Neuron (in vitro differentiated cells): ENCODE data around the gene APOA4.

ENCODE experiments used
- H2AFZ ChIP-seq: one replicate; pipeline ENCODE4 v1.6.1; 2013; ENCODE audit warnings: low read depth, mild to moderate bottlenecking, inconsistent platforms, low read length, moderate library complexity
- H3K27me3 ChIP-seq: one replicate; pipeline ENCODE4 v1.6.1; 2013; ENCODE audit warnings: low read length; ENCODE audit not compliant: insufficient read depth
- H3K36me3 ChIP-seq: one replicate; pipeline ENCODE4 v1.6.1; 2013; ENCODE audit warnings: low read length; ENCODE audit not compliant: insufficient read depth
- H3K4me1 ChIP-seq: one replicate; pipeline ENCODE4 v1.6.1; 2013; ENCODE audit warnings: low read length; ENCODE audit not compliant: insufficient read depth
- H3K4me3 ChIP-seq: 2 replicates; pipeline ENCODE4 v1.5.1; 2013; ENCODE audit warnings: mild to moderate bottlenecking, low read length, moderate library complexity
- H3K9me3 ChIP-seq: one replicate; pipeline ENCODE4 v1.6.1; 2013; ENCODE audit warnings: low read length

The APOA4 gene

GRCh38 chr11:116798368-116798767 is 24.7 kb downstream of the APOA4 start:
- Histone ChIP-seq H3K4me1 (no peaks in the 10 kb centered on the region), H3K4me3 (no peak overlapping the region), H3K27me3 (no peaks in the 10 kb centered on the region), H2AFZ (no peak overlapping the region), H3K9me3 (no peaks in the 10 kb centered on the region), H3K36me3 (no peaks in the 10 kb centered on the region)

GRCh38 chr11:116797816-116798215 is 25.3 kb downstream of the APOA4 start:
- Histone ChIP-seq H3K4me1 (no peaks in the 10 kb centered on the region), H3K36me3 (no peaks in the 10 kb centered on the region), H3K9me3 (no peaks in the 10 kb centered on the region), H3K4me3 (no peak overlapping the region), H2AFZ (no peak overlapping the region), H3K27me3 (no peaks in the 10 kb centered on the region)

GRCh38 chr11:116796548-116796947 is 26.6 kb downstream of the APOA4 start:
- Histone ChIP-seq H3K4me3 (no peak overlapping the region), H3K4me1 (no peaks in the 10 kb centered on the region), H2AFZ (no peak overlapping the region)

GRCh38 chr11:116794851-116795250 is 28.3 kb downstream of the APOA4 start:
- H2AFZ ChIP-seq = no peak overlapping the region
- H3K4me3 ChIP-seq = no peak overlapping the region
- no peaks in the 10 kb centered on the region for H3K9me3 ChIP-seq
- H3K4me1 ChIP-seq = no peaks in the 10 kb centered on the region
- H3K36me3 ChIP-seq = no peaks in the 10 kb centered on the region
- H3K27me3 ChIP-seq = no peaks in the 10 kb centered on the region

More at GRCh38 chr11:116796548-116796947, 26.6 kb downstream of the APOA4 start:
- no peaks in the 10 kb centered on the region for H3K36me3 ChIP-seq
- H3K27me3 ChIP-seq = no peaks in the 10 kb centered on the region
- H3K9me3 ChIP-seq = no peaks in the 10 kb centered on the region

GRCh38 chr11:116793772-116794097 is 29.4 kb downstream of the APOA4 start:
- Histone ChIP-seq H3K27me3 (no peaks in the 10 kb centered on the region), H3K4me3 (no peak overlapping the region), H3K4me1 (no peaks in the 10 kb centered on the region), H3K36me3 (no peaks in the 10 kb centered on the region), H3K9me3 (no peaks in the 10 kb centered on the region), H2AFZ (no peak overlapping the region)

- no peaks in the 10 kb centered on the region for H3K27me3 ChIP-seq
- H3K36me3 ChIP-seq = no peaks in the 10 kb centered on the region
- no peaks in the 10 kb centered on the region for H3K9me3 ChIP-seq
- no peak overlapping the region for H3K4me3 ChIP-seq
- peaks cover 5% of the 10 kb centered on the region for H3K4me1 ChIP-seq
- H2AFZ ChIP-seq = no peak overlapping the region
Measured at GRCh38 chr11:116792869-116793771, 30.0 kb downstream of the APOA4 start.

- no peaks in the 10 kb centered on the region for H3K9me3 ChIP-seq
- no peaks in the 10 kb centered on the region for H3K36me3 ChIP-seq
- H2AFZ ChIP-seq = no peak overlapping the region
- peaks cover 7% of the 10 kb centered on the region for H3K4me1 ChIP-seq
- H3K27me3 ChIP-seq = no peaks in the 10 kb centered on the region
- H3K4me3 ChIP-seq = no peak overlapping the region
Measured at GRCh38 chr11:116792144-116792868, 30.8 kb downstream of the APOA4 start.

GRCh38 chr11:116791813-116792143 is 31.3 kb downstream of the APOA4 start, which contains the start of gene APOA5:
Gene APOA5, minus strand, starts transcription at chr11:116791879. Its CDS starts 19 bp downstream, at chr11:116791860.
- H3K4me1 ChIP-seq = peaks cover 12% of the 10 kb centered on the region
- no peak within 1 kb of the TSS for H3K4me3 ChIP-seq
- no peaks in the 10 kb centered on the region for H3K9me3 ChIP-seq
- H2AFZ ChIP-seq = peak within 1 kb of the TSS; percentile 6
- no peaks in the 10 kb centered on the region for H3K27me3 ChIP-seq
- H3K36me3 ChIP-seq = peaks cover under 1% of the 10 kb centered on the region

- H3K27me3 ChIP-seq = no peaks in the 10 kb centered on the region
- H3K4me1 ChIP-seq = peaks cover 15% of the 10 kb centered on the region
- peaks cover 6% of the 10 kb centered on the region for H3K36me3 ChIP-seq
- no peak overlapping the region for H3K4me3 ChIP-seq
- H3K9me3 ChIP-seq = no peaks in the 10 kb centered on the region
- peak overlapping the region; percentile 6 for H2AFZ ChIP-seq
Measured at GRCh38 chr11:116791002-116791812, 31.9 kb downstream of the APOA4 start.

GRCh38 chr11:116790167-116791001 is 32.7 kb downstream of the APOA4 start:
- Histone ChIP-seq H2AFZ (no peak overlapping the region), H3K27me3 (no peaks in the 10 kb centered on the region), H3K9me3 (no peaks in the 10 kb centered on the region), H3K36me3 (peaks cover 15% of the 10 kb centered on the region), H3K4me1 (peaks cover 15% of the 10 kb centered on the region), H3K4me3 (no peak overlapping the region)

GRCh38 chr11:116788975-116789374 is 34.1 kb downstream of the APOA4 start:
- Histone ChIP-seq H3K9me3 (no peaks in the 10 kb centered on the region), H3K36me3 (peaks cover 29% of the 10 kb centered on the region), H3K27me3 (no peaks in the 10 kb centered on the region), H3K4me3 (no peak overlapping the region), H3K4me1 (peaks cover 15% of the 10 kb centered on the region), H2AFZ (no peak overlapping the region)

- peaks cover 33% of the 10 kb centered on the region for H3K36me3 ChIP-seq
- H3K4me1 ChIP-seq = peaks cover 15% of the 10 kb centered on the region
- peak overlapping the region; percentile 72 for H2AFZ ChIP-seq
- H3K4me3 ChIP-seq = peak overlapping the region; percentile 69
- no peaks in the 10 kb centered on the region for H3K9me3 ChIP-seq
- no peaks in the 10 kb centered on the region for H3K27me3 ChIP-seq
Measured at GRCh38 chr11:116788534-116788933, 34.6 kb downstream of the APOA4 start.
